ENCODE measurements around the gene ATAD3B. TPM values are rescaled to one million over a fixed set of nuclear protein-coding genes. Genes with fewer than 3 reads are reported as not detected.

The ATAD3B gene
- total and polyA plus RNA-seq, 2 of the 13 experiments (the other 11 are each of a cell fraction or from before 2014, with no cell fraction given), result 9.6 to 31.1 TPM

DNA sequence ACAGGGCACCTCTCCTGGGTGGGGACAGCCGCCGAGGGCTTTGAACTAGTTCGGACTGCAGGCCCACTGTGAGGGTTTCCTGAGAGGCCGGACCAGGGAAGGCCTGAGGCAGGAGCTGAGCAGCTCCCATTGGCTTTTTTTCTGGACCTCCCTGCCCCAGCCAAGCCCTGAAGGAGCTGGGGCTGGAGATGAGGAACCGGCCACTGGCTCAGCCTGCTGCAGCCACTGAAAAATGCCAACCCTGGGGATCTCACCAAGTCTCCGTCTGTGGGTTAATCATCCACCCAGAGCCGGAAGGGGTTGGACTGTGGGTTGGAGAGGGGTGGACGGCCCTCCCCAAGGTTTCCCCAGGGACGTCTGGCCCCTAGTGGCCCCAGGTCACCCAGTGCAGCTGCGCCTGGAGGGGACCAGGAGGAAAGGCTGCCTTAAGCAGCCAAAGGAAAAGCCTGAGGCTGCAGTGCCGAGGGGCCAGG lies 33.6 kb upstream of the ATAD3B start (continued):
- TF ChIP-seq ZNF318 (CRISPR knock-in tag; IDR thresholded peaks at IDR 0.05) (no peak), BATF2 (CRISPR knock-in tag; IDR thresholded peaks at IDR 0.05) (no peak), TARDBP (CRISPR knock-in tag; IDR thresholded peaks at IDR 0.05) (0 out of 2 replicates have a peak, but pooled peaks have one; percentile 25), JDP2 (CRISPR knock-in tag; IDR thresholded peaks at IDR 0.05; ENCODE audit: borderline replicate concordance) (no peak), TSC22D2 (CRISPR knock-in tag; IDR thresholded peaks at IDR 0.05; ENCODE audit: borderline replicate concordance) (no peak), FOSL2 (CRISPR knock-in tag; IDR thresholded peaks at IDR 0.05) (no peak; the same call in 1 of the 2 replicates), RBFOX2 (IDR thresholded peaks at IDR 0.05; ENCODE audit: low read depth, low read length) (peak; percentile 66), HOXA7 (CRISPR knock-in tag; IDR thresholded peaks at IDR 0.05) (no peak), ARNT (IDR thresholded peaks at IDR 0.05) (no peak), ZNF431 (CRISPR knock-in tag; IDR thresholded peaks at IDR 0.05; ENCODE audit: borderline replicate concordance, low read depth) (no peak), ZSCAN12 (CRISPR knock-in tag; IDR thresholded peaks at IDR 0.05) (0 out of 2 replicates have a peak, but pooled peaks have one; percentile 27), ZNF614 (CRISPR knock-in tag; IDR thresholded peaks at IDR 0.05; ENCODE audit: borderline replicate concordance) (peak; percentile 59; the same call in 1 of the 2 replicates), ONECUT2 (CRISPR knock-in tag; IDR thresholded peaks at IDR 0.05) (no peak), ZNF567 (CRISPR knock-in tag; IDR thresholded peaks at IDR 0.05; ENCODE audit: borderline replicate concordance) (no peak; the same call in 1 of the 2 replicates), ZFP36 (IDR thresholded peaks at IDR 0.05; ENCODE audit: borderline replicate concordance, low read depth, low read length, partially characterized antibody) (no peak), SMAD3 (CRISPR knock-in tag; IDR thresholded peaks at IDR 0.05) (0 out of 2 replicates have a peak, but pooled peaks have one; percentile 28), MYC (CRISPR knock-in tag; IDR thresholded peaks at IDR 0.05; ENCODE audit: borderline replicate concordance) (peak; percentile 37; the same call in 1 of the 2 replicates), ZNF441 (CRISPR knock-in tag; IDR thresholded peaks at IDR 0.05; ENCODE audit: borderline replicate concordance) (no peak)
- TF ChIP-seq, protein P1, sequence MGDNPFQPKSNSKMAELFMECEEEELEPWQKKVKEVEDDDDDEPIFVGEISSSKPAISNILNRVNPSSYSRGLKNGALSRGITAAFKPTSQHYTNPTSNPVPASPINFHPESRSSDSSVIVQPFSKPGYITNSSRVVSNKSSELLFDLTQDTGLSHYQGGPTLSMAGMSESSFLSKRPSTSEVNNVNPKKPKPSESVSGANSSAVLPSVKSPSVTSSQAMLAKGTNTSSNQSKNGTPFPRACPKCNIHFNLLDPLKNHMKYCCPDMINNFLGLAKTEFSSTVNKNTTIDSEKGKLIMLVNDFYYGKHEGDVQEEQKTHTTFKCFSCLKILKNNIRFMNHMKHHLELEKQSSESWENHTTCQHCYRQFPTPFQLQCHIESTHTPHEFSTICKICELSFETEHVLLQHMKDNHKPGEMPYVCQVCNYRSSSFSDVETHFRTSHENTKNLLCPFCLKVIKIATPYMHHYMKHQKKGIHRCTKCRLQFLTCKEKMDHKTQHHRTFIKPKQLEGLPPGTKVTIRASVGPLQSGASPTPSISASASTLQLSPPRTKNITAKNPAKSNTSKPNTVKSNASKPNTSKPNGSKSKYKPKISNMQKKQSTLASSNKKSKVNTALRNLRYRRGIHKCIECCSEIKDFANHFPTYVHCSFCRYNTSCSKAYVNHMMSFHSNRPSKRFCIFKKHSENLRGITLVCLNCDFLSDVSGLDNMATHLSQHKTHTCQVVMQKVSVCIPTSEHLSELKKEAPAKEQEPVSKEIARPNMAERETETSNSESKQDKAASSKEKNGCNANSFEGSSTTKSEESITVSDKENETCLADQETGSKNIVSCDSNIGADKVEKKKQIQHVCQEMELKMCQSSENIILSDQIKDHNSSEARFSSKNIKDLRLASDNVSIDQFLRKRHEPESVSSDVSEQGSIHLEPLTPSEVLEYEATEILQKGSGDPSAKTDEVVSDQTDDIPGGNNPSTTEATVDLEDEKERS (CRISPR knock-in tag; IDR thresholded peaks at IDR 0.05), result no peak
